IMR-90 (cell line): Measurements from ENCODE around the gene FOXP1. TPM values are rescaled to one million over a fixed set of nuclear protein-coding genes. Genes with fewer than 3 reads are reported as not detected.

Experiments
- ATAC-seq: fragments of 200-7000 bp; cut with Tn5 transposase; 2 replicates; pipeline ENCODE4 v1.9.1; 2020; ENCODE audit warnings: low read depth, mild to moderate bottlenecking, moderate library complexity
- BruUV-seq: library from RNA; stranded (reverse); fragments of 400-500 nt; replicated peaks from 2 replicates; lab custom pipeline; 2021; lab: Mats Ljungman, UMichigan
- CTCF ChIA-PET: fragments of 300-600 bp; formaldehyde crosslinking; extraction: SDS; loops from one replicate; lab custom pipeline; 2021; ENCODE audit warnings: antibody characterized with exemption; lab: Yijun Ruan, JAX
- POLR2A ChIA-PET: fragments of 300-600 bp; sonication (Branson Sonifier 250); formaldehyde crosslinking; loops from one replicate; lab custom pipeline; 2022; ENCODE audit warnings: antibody characterized with exemption; ENCODE audit not compliant: unreplicated experiment; lab: Charles Lee
- DNase-seq: peaks from one replicate; pipeline ENCODE4 v3.0.0; 2013
- H2AFZ ChIP-seq: replicated peaks from 2 replicates; pipeline ENCODE3; 2013; ENCODE audit warnings: low read length, mild to moderate bottlenecking; ENCODE audit not compliant: poor library complexity
- H2AK5ac ChIP-seq: 2 replicates; pipeline ENCODE4 v1.6.1; 2013; ENCODE audit warnings: low read depth, low read length, inconsistent platforms
- H2AK9ac ChIP-seq: replicated peaks from 2 replicates; pipeline ENCODE3; 2013; ENCODE audit warnings: mild to moderate bottlenecking, low read depth, low read length, moderate library complexity; ENCODE audit not compliant: poor library complexity
- H2BK120ac ChIP-seq: 2 replicates; pipeline ENCODE4 v1.6.1; 2013; ENCODE audit warnings: low read depth, low read length, inconsistent platforms
- H2BK15ac ChIP-seq: 3 replicates; pipeline ENCODE4 v1.6.1; 2013; ENCODE audit warnings: low read depth, low read length, inconsistent platforms
- H2BK20ac ChIP-seq: 2 replicates; pipeline ENCODE4 v1.6.1; 2013; ENCODE audit warnings: low read depth, mild to moderate bottlenecking, inconsistent platforms, low read length, moderate library complexity
- H2BK5ac ChIP-seq: 2 replicates; pipeline ENCODE4 v1.6.1; 2013; ENCODE audit warnings: mild to moderate bottlenecking, low read depth, low read length, inconsistent platforms; ENCODE audit not compliant: poor library complexity, severe bottlenecking
- H3K14ac ChIP-seq: replicated peaks from 2 replicates; pipeline ENCODE4 v1.6.1; 2013; ENCODE audit warnings: low read depth, low read length, inconsistent platforms
- H3K18ac ChIP-seq: 2 replicates; pipeline ENCODE4 v1.6.1; 2013; ENCODE audit warnings: low read depth, low read length, control low read depth
- H3K23ac ChIP-seq: 2 replicates; pipeline ENCODE4 v1.6.1; 2013; ENCODE audit warnings: low read depth, low read length, inconsistent platforms
- H3K27ac ChIP-seq: 2 replicates; pipeline ENCODE4 v1.5.1; 2013; ENCODE audit warnings: mild to moderate bottlenecking, control low read depth, low read length; ENCODE audit not compliant: insufficient read depth
- H3K27me3 ChIP-seq: 2 replicates; pipeline ENCODE4 v1.6.1; 2013; ENCODE audit warnings: low read length; ENCODE audit not compliant: control insufficient read depth, insufficient read depth
- H3K36me3 ChIP-seq: 2 replicates; pipeline ENCODE4 v1.6.1; 2013; ENCODE audit warnings: low read length, mixed read lengths; ENCODE audit not compliant: control insufficient read depth, insufficient read depth
- H3K4ac ChIP-seq: 2 replicates; pipeline ENCODE4 v1.6.1; 2013; ENCODE audit warnings: low read depth, low read length, inconsistent platforms
- H3K4me1 ChIP-seq: 2 replicates; pipeline ENCODE4 v1.6.1; 2013; ENCODE audit warnings: low read length, mixed read lengths; ENCODE audit not compliant: control insufficient read depth, insufficient read depth
- H3K4me2 ChIP-seq: 2 replicates; pipeline ENCODE4 v1.6.1; 2013; ENCODE audit warnings: low read depth, mild to moderate bottlenecking, control low read depth, low read length, moderate library complexity
- H3K4me3 ChIP-seq: 2 replicates; pipeline ENCODE4 v1.5.1; 2013; ENCODE audit warnings: low read depth, mild to moderate bottlenecking, control low read depth, low read length, moderate library complexity; ENCODE audit not compliant: insufficient read depth
- H3K56ac ChIP-seq: 2 replicates; pipeline ENCODE4 v1.6.1; 2013; ENCODE audit warnings: low read length, inconsistent platforms; ENCODE audit not compliant: insufficient read depth; ENCODE audit errors: extremely low read depth
- H3K79me1 ChIP-seq, 2 experiments: 2 replicates each; pipeline ENCODE4 v1.6.1; 2013; ENCODE audit warnings: low read length in 2 of 2, inconsistent platforms in 1 of 2, low read depth in 1 of 2
- H3K9ac ChIP-seq: 2 replicates; pipeline ENCODE4 v1.6.1; 2013; ENCODE audit warnings: low read depth, low read length, control low read depth
- H3K9me1 ChIP-seq: 2 replicates; pipeline ENCODE4 v1.6.1; 2013; ENCODE audit warnings: low read length, inconsistent platforms; ENCODE audit not compliant: insufficient read depth
- H3K9me3 ChIP-seq: 2 replicates; pipeline ENCODE4 v1.6.1; 2013; ENCODE audit warnings: low read length; ENCODE audit not compliant: control insufficient read depth, insufficient read depth
- H4K20me1 ChIP-seq: 2 replicates; pipeline ENCODE4 v1.6.1; 2013; ENCODE audit warnings: low read length, inconsistent platforms; ENCODE audit not compliant: insufficient read depth
- H4K5ac ChIP-seq: 2 replicates; pipeline ENCODE4 v1.6.1; 2013; ENCODE audit warnings: mild to moderate bottlenecking, low read depth, low read length, control low read depth
- H4K8ac ChIP-seq, 2 experiments: 2 replicates each; pipeline ENCODE4 v1.6.1; 2013; ENCODE audit warnings: low read depth in 2 of 2, low read length in 2 of 2, control low read depth in 1 of 2, inconsistent platforms in 1 of 2
- H4K91ac ChIP-seq: 2 replicates; pipeline ENCODE4 v1.6.1; 2013; ENCODE audit warnings: low read depth, low read length, inconsistent platforms; ENCODE audit not compliant: insufficient read depth
- CEBPB ChIP-seq: IDR thresholded peaks from 2 replicates; pipeline ENCODE4 v1.6.1; 2012; ENCODE audit warnings: low read depth, low read length, improper control_type of control experiment
- NFE2L2 ChIP-seq: fragments of 150-350 bp; IDR thresholded peaks from 2 replicates; pipeline ENCODE4 v1.6.1; 2016; ENCODE audit warnings: low read depth, mild to moderate bottlenecking, low read length
- POLR2A ChIP-seq: IDR thresholded peaks from 2 replicates; pipeline ENCODE4 v1.6.1; 2012; ENCODE audit warnings: mild to moderate bottlenecking, low read depth, low read length
- WGBS, 2 experiments: methylation state at CpG; one replicate each; pipeline versions ENCODE4 v1.1.5 to v1.1.7; 2013; ENCODE audit warnings: missing lambda C conversion rate in 2 of 2; ENCODE audit not compliant: insufficient read length in 1 of 2; ENCODE audit errors: extremely low coverage in 2 of 2; 5-methylcytosine and 5-hydroxymethylcytosine counted together
- dilution Hi-C: fragments of 300-500 bp; cut with HindIII; formaldehyde crosslinking; loops from one replicate; pipeline ENCODE4 v1.14.3; 2018; ENCODE audit warnings: low sequenced_read_pairs; ENCODE audit not compliant: unreplicated experiment
- in situ Hi-C: fragments of 300-500 bp; cut with MboI; formaldehyde crosslinking; loops from 3 replicates; pipeline ENCODE4 v1.14.3; 2019; ENCODE audit warnings: low sequenced_read_pairs, inconsistent platforms, mixed read lengths
- intact Hi-C: fragments of 100-400 bp; cut with micrococcal nuclease; formaldehyde crosslinking; loops from 2 replicates; pipeline ENCODE4 v1.10.0; 2022
- polyA plus RNA-seq, 3 experiments: library from polyadenylated mRNA; depleted of rRNA; stranded (reverse); fragments of >200 nt; gene quantifications; 2 replicates each; pipeline ENCODE4 v1.2.3, GENCODE V29; 2012; ENCODE audit warnings: low replicate concordance in 1 of 3
- total RNA-seq: library from RNA; depleted of rRNA; stranded (reverse); fragments of >200 nt; gene quantifications from 2 replicates; pipeline ENCODE4 v1.2.3, GENCODE V29; 2012

Gene FOXP1
- total and polyA plus RNA-seq, 2 of the 4 experiments (the other 2 are of a cell fraction), result 37.0 to 132 TPM

- no peak overlapping the region for H2AFZ ChIP-seq
- no peak overlapping the region for H3K9ac ChIP-seq
- DNase-seq (peak; percentile 66), ATAC-seq (peak; percentile 69)
- no peak overlapping the region for H2BK15ac ChIP-seq
- WGBS, 2 experiments, result no CpG with 5 or more reads among the region's 3 CpGs
- H2BK20ac ChIP-seq, result no peak overlapping the region
- H4K8ac ChIP-seq, result no peak overlapping the region
- no peak overlapping the region for H3K56ac ChIP-seq
- BruUV-seq, result no TSS peak
- TF ChIP-seq POLR2A, result no peak
- peak; percentile 77 for TF ChIP-seq CEBPB
- no peak for TF ChIP-seq NFE2L2
- CTCF ChIA-PET, result no interaction called here
- POLR2A ChIA-PET, result no interaction called here
- no peak overlapping the region for H2BK120ac ChIP-seq
- no peaks in the 10 kb centered on the region; the same call in 1 of the 2 replicates for H4K20me1 ChIP-seq
- H3K79me1 ChIP-seq, result peaks cover 6 to 44% of the 10 kb centered on the region in 2 experiments; a peak in 2 of 4 replicates
- no peak overlapping the region for H2AK5ac ChIP-seq
- no peak overlapping the region for H3K23ac ChIP-seq
- no peaks in the 10 kb centered on the region for H3K27me3 ChIP-seq
- no peaks in the 10 kb centered on the region for H3K9me3 ChIP-seq
- H2AK9ac ChIP-seq, result no peak overlapping the region
- H2BK5ac ChIP-seq, result peak overlapping the region; percentile 78
- H3K18ac ChIP-seq, result peak overlapping the region; percentile 64; the same call in 1 of the 2 replicates
- H3K27ac ChIP-seq, result no peak overlapping the region
- intact Hi-C loops, result no loop called here
- no peak overlapping the region for H4K5ac ChIP-seq
- H3K9me1 ChIP-seq, result peaks cover 7% of the 10 kb centered on the region
- H4K91ac ChIP-seq, result no peak overlapping the region
- no peak overlapping the region for H3K4me3 ChIP-seq
- dilution Hi-C loops, result no loop called here
- H3K14ac ChIP-seq, result no peak overlapping the region; the same call in 1 of the 2 replicates
- peaks cover 10% of the 10 kb centered on the region for H3K4me1 ChIP-seq
- H3K4ac ChIP-seq, result no peak overlapping the region
- H3K36me3 ChIP-seq, result no peaks in the 10 kb centered on the region
- in situ Hi-C loops, result no loop called here
- H3K4me2 ChIP-seq, result peak overlapping the region; percentile 75; the same call in 1 of the 2 replicates
Measured at GRCh38 chr3:71551311-71551919, 32.1 kb downstream of the FOXP1 start.
